Measurements from ENCODE around the gene PAX6.

PAX6 gene

GRCh38 chr11:31805629-31806185 lies 5.4 kb downstream of the PAX6 start:
- peak; percentile 66 for DNase-seq (ENCODE audit: low read depth)
- TF ChIP-seq CTCF (IDR thresholded peaks at IDR 0.05; ENCODE audit: low read depth, low read length, missing control alignments) = no peak
- in situ Hi-C loops (cut with HindIII; ENCODE audit: low sequenced_read_pairs) = no loop called here
- H3K4me3 ChIP-seq (ENCODE audit: low read depth, low read length) = peak overlapping the region; percentile 89

- TF ChIP-seq CTCF (IDR thresholded peaks at IDR 0.05; ENCODE audit: low read depth, low read length, missing control alignments) = no peak
- in situ Hi-C loops (cut with HindIII; ENCODE audit: low sequenced_read_pairs) = no loop called here
Measured at GRCh38 chr11:31805037-31805628, 6.0 kb downstream of the PAX6 start.

GRCh38 chr11:31804312-31805036 lies 6.6 kb downstream of the PAX6 start:
- H3K4me3 ChIP-seq (ENCODE audit: low read depth, low read length) = peak overlapping the region; percentile 89
- in situ Hi-C loops (cut with HindIII; ENCODE audit: low sequenced_read_pairs) = no loop called here
- DNase-seq (ENCODE audit: low read depth) = no peak
- no peak for TF ChIP-seq CTCF (IDR thresholded peaks at IDR 0.05; ENCODE audit: low read depth, low read length, missing control alignments)

More at GRCh38 chr11:31805037-31805628, 6.0 kb downstream of the PAX6 start:
- peak overlapping the region; percentile 89 for H3K4me3 ChIP-seq (ENCODE audit: low read depth, low read length)
- DNase-seq (ENCODE audit: low read depth) = no peak

- in situ Hi-C loops (cut with HindIII; ENCODE audit: low sequenced_read_pairs) = no loop called here
- no peak for TF ChIP-seq CTCF (IDR thresholded peaks at IDR 0.05; ENCODE audit: low read depth, low read length, missing control alignments)
- no peak for DNase-seq (ENCODE audit: low read depth)
- H3K4me3 ChIP-seq (ENCODE audit: low read depth, low read length) = peak overlapping the region; percentile 89
Measured at GRCh38 chr11:31803813-31804311, 7.3 kb downstream of the PAX6 start.

GRCh38 chr11:31802990-31803812 lies 7.9 kb downstream of the PAX6 start:
- peak overlapping the region; percentile 89 for H3K4me3 ChIP-seq (ENCODE audit: low read depth, low read length)
- no peak for DNase-seq (ENCODE audit: low read depth)
- TF ChIP-seq CTCF (IDR thresholded peaks at IDR 0.05; ENCODE audit: low read depth, low read length, missing control alignments) = no peak
- in situ Hi-C loops (cut with HindIII; ENCODE audit: low sequenced_read_pairs) = no loop called here

GRCh38 chr11:31802609-31802989 lies 8.5 kb downstream of the PAX6 start:
- H3K4me3 ChIP-seq (ENCODE audit: low read depth, low read length) = peak overlapping the region; percentile 89
- DNase-seq (ENCODE audit: low read depth) = no peak
- TF ChIP-seq CTCF (IDR thresholded peaks at IDR 0.05; ENCODE audit: low read depth, low read length, missing control alignments) = no peak
- in situ Hi-C loops (cut with HindIII; ENCODE audit: low sequenced_read_pairs) = no loop called here

All from astrocyte of the cerebellum (primary cell).